CD1c-positive myeloid dendritic cell (primary cell): Measurements from ENCODE around the gene ITLN1.
"Not testable (repeated sequence)": the region's sequence is repeated elsewhere in the genome, so short reads cannot be mapped to it uniquely, and the experiment has no call there.

Source experiments
- DNase-seq: peaks from one replicate; pipeline ENCODE4 v3.0.0-alpha.2; 2016; ENCODE audit errors: extremely low spot score

The ITLN1 gene

GRCh38 chr1:160883581-160884513, 1.1 kb downstream of the ITLN1 start:
- no peak for DNase-seq

- DNase-seq, result no peak
Measured at GRCh38 chr1:160882582-160882981, 2.4 kb downstream of the ITLN1 start.

- not testable (repeated sequence) for DNase-seq
Measured at GRCh38 chr1:160881264-160881663, 3.7 kb downstream of the ITLN1 start.

- no peak for DNase-seq
Measured at GRCh38 chr1:160880216-160880615, 4.8 kb downstream of the ITLN1 start.

GRCh38 chr1:160879056-160879455, 5.9 kb downstream of the ITLN1 start:
- no peak for DNase-seq

- DNase-seq, result peak; percentile 25
Measured at GRCh38 chr1:160877221-160877620, 7.8 kb downstream of the ITLN1 start.

- no peak for DNase-seq
Measured at GRCh38 chr1:160876311-160876710, 8.7 kb downstream of the ITLN1 start.

GRCh38 chr1:160875591-160875990, 9.4 kb downstream of the ITLN1 start:
- not testable (repeated sequence) for DNase-seq

GRCh38 chr1:160874935-160875334, 10.0 kb downstream of the ITLN1 start:
- DNase-seq, result no peak

- DNase-seq, result peak; percentile 61
Measured at GRCh38 chr1:160868141-160868540, 16.8 kb downstream of the ITLN1 start.

- DNase-seq, result peak; percentile 50
Measured at GRCh38 chr1:160867651-160868050, 17.3 kb downstream of the ITLN1 start.

- DNase-seq, result no peak
Measured at GRCh38 chr1:160866695-160867260, 18.2 kb downstream of the ITLN1 start.

GRCh38 chr1:160866001-160866694, 18.8 kb downstream of the ITLN1 start:
- no peak for DNase-seq

GRCh38 chr1:160865337-160865736, 19.6 kb downstream of the ITLN1 start:
- no peak for DNase-seq

GRCh38 chr1:160864173-160864572, 20.8 kb downstream of the ITLN1 start:
- DNase-seq, result no peak

- DNase-seq, result peak; percentile 41
Measured at GRCh38 chr1:160863774-160864131, 21.2 kb downstream of the ITLN1 start.

GRCh38 chr1:160863061-160863773, 21.8 kb downstream of the ITLN1 start:
- DNase-seq, result peak; percentile 34

GRCh38 chr1:160862203-160863060, 22.5 kb downstream of the ITLN1 start, which contains the start of gene CD244:
CD244 (minus strand) TSS chr1:160862887; CDS start chr1:160862677, 210 bp downstream.
- DNase-seq, result peak; percentile 87

GRCh38 chr1:160860840-160861505, 24.0 kb downstream of the ITLN1 start:
- DNase-seq, result no peak

- DNase-seq, result peak; percentile 71
Measured at GRCh38 chr1:160859166-160859565, 25.8 kb downstream of the ITLN1 start.
